ENCODE data around the gene WDR1. TPM values are rescaled to one million over a fixed set of nuclear protein-coding genes. Genes with fewer than 3 reads are reported as not detected.
"Not testable (repeated sequence)": the region's sequence is repeated elsewhere in the genome, so short reads cannot be mapped to it uniquely, and the experiment has no call there.

WDR1 gene
- total RNA-seq, 1 experiment from 2014 or later: 223 TPM

- intact Hi-C loops (cut with micrococcal nuclease): no loop called here
- BruUV-seq (replicated peaks): no TSS peak
- no peak overlapping the region for H3K27ac ChIP-seq (ENCODE audit: low read depth, low read length)
- H3K9me2 ChIP-seq (ENCODE audit: insufficient read depth): no peaks in the 10 kb centered on the region
- no peak overlapping the region for H3K9ac ChIP-seq (ENCODE audit: low read length)
- no peak overlapping the region for H3K4me3 ChIP-seq (replicated peaks in 1 of 2; ENCODE audit: low read depth in 1 of 2, low read length in 2 of 2)
- RAD21 ChIA-PET (ENCODE audit: low non-redundant PET in 1 of 2, low total read pairs in 2 of 2, uncharacterized antibody in 2 of 2, unreplicated experiment in 2 of 2): no interaction called here
- no peaks in the 10 kb centered on the region for H3K36me3 ChIP-seq (ENCODE audit: control insufficient read depth in 1 of 2, insufficient read depth in 2 of 2, low read length in 2 of 2)
- H2AFZ ChIP-seq (ENCODE audit: low read depth, low read length, poor library complexity, severe bottlenecking): no peak overlapping the region
- H3K27me3 ChIP-seq (ENCODE audit: insufficient read depth, low read length): no peaks in the 10 kb centered on the region
- CTCF ChIA-PET: no interaction called here
- POLR2A ChIA-PET: no interaction called here
- no peak for TF ChIP-seq EZH2 (IDR thresholded peaks at IDR 0.05)
- no peak for TF ChIP-seq ZNF274 (IDR thresholded peaks at IDR 0.05; ENCODE audit: low read depth, low read length)
- TF ChIP-seq ZFX (IDR thresholded peaks at IDR 0.05): no peak
- no peak for TF ChIP-seq MAX (IDR thresholded peaks at IDR 0.05)
- no peak for TF ChIP-seq YY1 (IDR thresholded peaks at IDR 0.05; ENCODE audit: extremely low read depth, insufficient replicate concordance, low read depth, low read length)
- TF ChIP-seq CBX3 (IDR thresholded peaks at IDR 0.05; ENCODE audit: low read depth): no peak
- no peak for TF ChIP-seq SRF (IDR thresholded peaks at IDR 0.05; ENCODE audit: low read depth)
- no peak for TF ChIP-seq FOSL1 (IDR thresholded peaks at IDR 0.05; ENCODE audit: low read depth)
- H3K4me1 ChIP-seq (ENCODE audit: control insufficient read depth in 1 of 2, insufficient read depth in 2 of 2, low read length in 2 of 2): peaks cover 2 to 10% of the 10 kb centered on the region in 2 experiments; a peak in 2 of 4 replicates
- no peak for DNase-seq (ENCODE audit: low read depth, low spot score)
- H4K20me1 ChIP-seq (ENCODE audit: insufficient read depth): no peaks in the 10 kb centered on the region
- no peaks in the 10 kb centered on the region for H3K9me3 ChIP-seq (ENCODE audit: control insufficient read depth in 1 of 2, insufficient read depth in 1 of 2, low read depth in 1 of 2, low read length in 2 of 2)
- no peak for ATAC-seq
- H3K4me2 ChIP-seq (ENCODE audit: low read length): no peak overlapping the region
- no peaks in the 10 kb centered on the region for H3K79me2 ChIP-seq (ENCODE audit: insufficient read depth, low read length)
Measured at GRCh38 chr4:10128761-10129160, 12.2 kb upstream of the WDR1 start.

DNA sequence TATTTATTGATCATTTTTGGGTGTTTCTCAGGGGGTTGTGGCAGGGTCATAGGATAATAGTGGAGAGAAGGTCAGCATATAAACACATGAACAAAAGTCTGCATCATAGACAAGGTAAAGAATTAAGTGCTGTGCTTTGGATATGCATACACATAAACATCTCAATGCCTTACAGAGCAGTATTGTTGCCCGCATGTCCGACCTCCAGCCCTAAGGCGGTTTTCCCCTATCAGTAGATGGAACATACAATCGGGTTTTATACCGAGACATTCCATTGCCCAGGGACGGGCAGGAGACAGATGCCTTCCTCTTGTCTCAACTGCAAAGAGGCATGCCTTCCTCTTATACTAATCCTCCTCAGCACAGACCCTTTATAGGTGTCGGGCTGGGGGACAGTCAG, 10.9 kb upstream of the WDR1 start:
- H2AFZ ChIP-seq (ENCODE audit: low read depth, low read length, poor library complexity, severe bottlenecking); H3K27me3 ChIP-seq (ENCODE audit: insufficient read depth, low read length); BruUV-seq (replicated peaks); H3K27ac ChIP-seq (ENCODE audit: low read depth, low read length); POLR2A ChIA-PET; H3K4me3 ChIP-seq (replicated peaks in 1 of 2; ENCODE audit: low read depth in 1 of 2, low read length in 2 of 2); H3K4me2 ChIP-seq (ENCODE audit: low read length); H3K79me2 ChIP-seq (ENCODE audit: insufficient read depth, low read length); H3K9ac ChIP-seq (ENCODE audit: low read length); ATAC-seq; H4K20me1 ChIP-seq (ENCODE audit: insufficient read depth); RAD21 ChIA-PET (ENCODE audit: low non-redundant PET in 1 of 2, low total read pairs in 2 of 2, uncharacterized antibody in 2 of 2, unreplicated experiment in 2 of 2); intact Hi-C loops (cut with micrococcal nuclease); DNase-seq (ENCODE audit: low read depth, low spot score); H3K36me3 ChIP-seq (ENCODE audit: control insufficient read depth in 1 of 2, insufficient read depth in 2 of 2, low read length in 2 of 2); H3K9me2 ChIP-seq (ENCODE audit: insufficient read depth); H3K9me3 ChIP-seq (ENCODE audit: control insufficient read depth in 1 of 2, insufficient read depth in 1 of 2, low read depth in 1 of 2, low read length in 2 of 2); CTCF ChIA-PET: not testable (repeated sequence)
- H3K4me1 ChIP-seq (ENCODE audit: control insufficient read depth in 1 of 2, insufficient read depth in 2 of 2, low read length in 2 of 2): peaks cover 3 to 13% of the 10 kb centered on the region in 2 experiments; a peak in 2 of 4 replicates
